Activated CD8-positive, alpha-beta T cell treated with anti-CD3 and anti-CD28 coated beads, Interleukin-2, amount 10 ng/mL, durations not matched to agents 7 days and 5 days (primary cell): ENCODE results near the gene CAMK2B. TPM values are rescaled to one million over a fixed set of nuclear protein-coding genes. Genes with fewer than 3 reads are reported as not detected.

Experiments
- ATAC-seq: fragments of 150-1000 bp; cut with Tn5 transposase; one replicate; pipeline ENCODE4 v1.10.0; 2021; ENCODE audit warnings: moderate library complexity
- CTCF ChIA-PET: fragments of 350-600 bp; sonication (Branson Sonifier 250); formaldehyde crosslinking; loops from one replicate; lab custom pipeline; 2021; ENCODE audit warnings: antibody characterized with exemption; lab: Charles Lee
- POLR2A ChIA-PET: fragments of 350-600 bp; sonication (Branson Sonifier 250); formaldehyde crosslinking; loops from one replicate; lab custom pipeline; 2021; ENCODE audit warnings: antibody characterized with exemption; lab: Charles Lee
- DNase-seq: peaks from one replicate; pipeline ENCODE4 v3.0.0-alpha.2; 2020
- H3K27ac Mint-ChIP-seq: one replicate; pipeline ENCODE4 v1.8.0; 2021; ENCODE audit warnings: mild to moderate bottlenecking, mixed read lengths
- H3K27me3 Mint-ChIP-seq: one replicate; pipeline ENCODE4 v1.8.0; 2021; ENCODE audit warnings: low read depth, mixed read lengths
- H3K36me3 Mint-ChIP-seq: one replicate; pipeline ENCODE4 v1.8.0; 2021; ENCODE audit warnings: low read depth, mixed read lengths
- H3K4me1 Mint-ChIP-seq: one replicate; pipeline ENCODE4 v1.8.0; 2021; ENCODE audit warnings: low read depth, mixed read lengths
- H3K4me3 Mint-ChIP-seq: one replicate; pipeline ENCODE4 v1.8.0; 2021; ENCODE audit warnings: mild to moderate bottlenecking, mixed read lengths
- H3K9me3 Mint-ChIP-seq: one replicate; pipeline ENCODE4 v1.8.0; 2022; ENCODE audit warnings: mixed read lengths; ENCODE audit not compliant: insufficient read depth
- total RNA-seq, 2 experiments: library from RNA; stranded (reverse); gene quantifications; one replicate each; pipeline ENCODE4 v1.2.3, GENCODE V29; 2021

CAMK2B gene
- total RNA-seq, 2 experiments from 2014 or later: not detected

DNA sequence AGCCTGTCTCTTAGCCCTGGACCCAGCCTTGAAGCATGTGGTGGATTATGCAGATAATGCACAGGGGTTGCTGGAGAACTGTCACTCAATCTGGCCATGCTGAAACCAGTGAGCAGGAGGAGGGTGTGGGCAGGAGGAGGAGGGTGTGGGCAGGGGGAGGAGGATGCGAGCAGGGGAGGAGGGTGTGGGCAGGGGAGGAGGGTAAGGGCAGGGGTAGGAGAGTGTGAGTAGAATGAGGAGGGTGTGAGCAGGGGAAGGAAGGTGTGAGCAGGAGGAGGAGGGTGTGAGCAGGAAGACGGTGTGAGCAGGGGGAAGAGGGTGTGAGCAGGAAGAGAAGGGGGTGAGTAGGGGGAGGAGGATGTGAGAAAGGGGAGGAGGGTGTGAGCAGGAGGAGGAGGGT is 18.8 kb downstream of the CAMK2B start:
- DNase-seq (peak; percentile 19), ATAC-seq (no peak)
- H3K4me1 Mint-ChIP-seq: peaks cover 11% of the 10 kb centered on the region
- POLR2A ChIA-PET: no interaction called here
- no peaks in the 10 kb centered on the region for H3K9me3 Mint-ChIP-seq
- H3K36me3 Mint-ChIP-seq: no peaks in the 10 kb centered on the region
- no peak overlapping the region for H3K27ac Mint-ChIP-seq
- no peak overlapping the region for H3K4me3 Mint-ChIP-seq
- H3K27me3 Mint-ChIP-seq: peaks cover 27% of the 10 kb centered on the region
- CTCF ChIA-PET: no interaction called here

DNA sequence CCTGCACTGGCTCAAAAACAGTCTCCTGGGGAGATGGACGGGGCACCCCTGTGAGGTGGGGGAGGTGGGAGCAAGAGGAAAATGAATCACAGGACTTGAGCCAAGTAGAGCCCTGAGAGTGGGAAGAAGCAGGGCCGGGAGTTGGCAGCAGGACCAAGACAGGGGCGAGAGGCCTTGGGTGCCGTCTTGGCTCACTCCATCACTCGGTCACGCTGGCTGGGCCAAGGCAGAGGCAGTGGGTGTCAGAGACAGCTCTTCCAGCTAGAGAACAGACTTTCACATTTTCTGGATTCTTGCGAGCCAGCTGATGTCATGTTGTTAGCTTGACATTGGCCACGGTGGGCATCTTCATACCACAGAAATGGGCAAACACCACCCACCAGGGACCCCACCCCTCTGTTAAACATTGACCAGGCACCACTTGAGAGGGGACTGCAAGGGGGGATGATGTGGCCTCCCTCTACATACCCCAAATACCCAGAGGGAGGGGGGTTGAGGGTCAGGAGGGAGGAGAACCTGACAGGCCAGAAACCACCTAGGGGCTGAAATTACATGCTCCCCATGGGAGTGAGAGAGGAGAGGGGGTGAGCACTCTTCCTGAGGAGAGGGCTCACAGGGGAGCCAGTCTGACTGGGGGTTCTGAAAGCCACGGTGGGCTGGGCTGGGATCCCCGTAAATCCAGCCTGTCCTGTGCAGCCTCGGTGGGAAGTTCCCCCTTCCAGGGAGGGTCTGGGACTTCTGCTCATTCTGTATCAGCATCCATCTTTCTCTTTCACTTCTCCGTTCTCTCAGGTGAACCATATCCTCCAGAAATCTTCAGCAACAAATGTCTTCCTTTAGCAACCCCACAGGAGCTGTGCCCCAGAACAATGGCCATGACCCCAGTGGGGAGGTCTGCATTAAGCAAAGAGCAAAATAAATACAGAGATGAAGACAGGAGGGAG is 19.6 kb downstream of the CAMK2B start:
- DNase-seq (peak; percentile 16), ATAC-seq (no peak)
- H3K4me3 Mint-ChIP-seq: no peak overlapping the region
- no peaks in the 10 kb centered on the region for H3K36me3 Mint-ChIP-seq
- peaks cover 27% of the 10 kb centered on the region for H3K27me3 Mint-ChIP-seq
- no peak overlapping the region for H3K27ac Mint-ChIP-seq
- POLR2A ChIA-PET: no interaction called here
- H3K4me1 Mint-ChIP-seq: peaks cover 11% of the 10 kb centered on the region
- no peaks in the 10 kb centered on the region for H3K9me3 Mint-ChIP-seq
- CTCF ChIA-PET: no interaction called here

DNA sequence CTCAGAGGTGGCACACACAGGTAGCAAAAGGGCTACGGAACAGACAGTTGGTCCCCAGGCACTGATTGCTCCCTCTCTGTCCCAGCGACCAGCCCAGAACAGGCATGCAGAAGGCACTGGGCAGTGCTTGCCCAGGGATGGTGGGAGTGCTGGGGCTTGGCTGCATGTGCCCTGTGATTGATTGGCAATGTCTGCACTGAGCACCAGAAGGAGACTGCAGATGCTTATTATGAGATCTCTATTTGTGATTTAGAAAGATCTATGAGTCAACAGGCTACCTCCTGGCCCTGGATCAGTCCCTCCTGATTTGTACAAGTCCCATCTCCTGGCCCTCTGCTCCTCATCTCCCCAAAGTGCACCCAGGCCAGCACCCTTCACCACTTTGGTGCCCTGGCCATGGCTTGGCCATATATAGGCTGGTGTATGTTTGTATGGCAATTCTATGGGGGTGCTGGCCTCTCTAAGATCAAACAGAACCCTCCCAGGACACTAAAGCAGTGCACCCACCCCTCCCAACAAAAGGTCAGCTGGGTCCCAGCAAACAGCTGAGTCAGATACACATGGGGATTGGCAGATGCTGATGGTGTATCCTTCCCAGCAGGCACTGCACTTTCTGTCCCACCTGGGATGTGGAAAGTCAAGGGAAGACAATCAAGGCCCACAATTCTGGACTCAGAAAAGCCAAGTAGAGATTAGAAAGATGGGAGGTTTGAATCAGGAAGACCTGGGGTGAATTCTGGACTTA is 30.9 kb downstream of the CAMK2B start:
- ChIA-PET POLR2A (no interaction called here), CTCF (no interaction called here)
- H3K36me3 Mint-ChIP-seq: no peaks in the 10 kb centered on the region
- no peak overlapping the region for H3K4me3 Mint-ChIP-seq
- H3K9me3 Mint-ChIP-seq: no peaks in the 10 kb centered on the region
- no peaks in the 10 kb centered on the region for H3K4me1 Mint-ChIP-seq
- H3K27me3 Mint-ChIP-seq: peaks cover 54% of the 10 kb centered on the region
- DNase-seq (peak; percentile 5), ATAC-seq (no peak)
- H3K27ac Mint-ChIP-seq: no peak overlapping the region

DNA sequence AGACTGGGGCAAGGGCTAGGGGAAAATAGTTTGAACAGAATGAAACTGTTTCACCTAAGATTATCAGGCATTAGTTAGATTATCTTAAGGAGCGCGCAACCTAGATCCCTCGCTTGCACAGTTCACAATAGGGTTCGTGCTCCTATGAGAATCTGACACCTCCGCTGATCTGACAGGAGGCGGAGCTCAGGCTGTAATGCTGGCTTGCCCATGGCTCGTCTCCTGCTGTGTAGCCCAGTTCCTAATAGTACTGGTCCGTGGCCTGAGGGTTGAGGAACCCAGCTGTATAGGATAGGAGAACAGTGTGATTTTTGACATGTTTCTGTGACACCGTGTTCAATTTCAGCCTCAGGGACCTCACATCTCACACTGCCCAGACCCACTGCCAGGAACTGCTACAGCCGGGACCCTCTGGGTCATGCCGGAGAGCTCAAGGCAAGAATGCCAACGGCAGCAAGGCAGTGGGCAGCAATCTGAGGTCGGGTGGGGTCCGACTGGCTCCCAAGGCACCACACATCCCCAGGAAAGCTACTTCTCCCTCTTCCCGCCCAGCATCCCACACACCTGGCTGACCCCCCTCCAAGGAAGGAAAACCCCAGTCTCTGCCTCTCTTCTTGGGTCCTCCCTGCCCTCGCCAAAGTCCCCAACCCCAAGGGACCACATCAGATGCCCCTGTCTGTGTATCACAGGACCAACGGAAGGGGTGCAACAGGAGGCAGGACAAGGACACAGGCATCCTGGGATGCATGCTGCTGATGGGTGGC is 31.7 kb downstream of the CAMK2B start:
- DNase-seq: peak; percentile 9

DNA sequence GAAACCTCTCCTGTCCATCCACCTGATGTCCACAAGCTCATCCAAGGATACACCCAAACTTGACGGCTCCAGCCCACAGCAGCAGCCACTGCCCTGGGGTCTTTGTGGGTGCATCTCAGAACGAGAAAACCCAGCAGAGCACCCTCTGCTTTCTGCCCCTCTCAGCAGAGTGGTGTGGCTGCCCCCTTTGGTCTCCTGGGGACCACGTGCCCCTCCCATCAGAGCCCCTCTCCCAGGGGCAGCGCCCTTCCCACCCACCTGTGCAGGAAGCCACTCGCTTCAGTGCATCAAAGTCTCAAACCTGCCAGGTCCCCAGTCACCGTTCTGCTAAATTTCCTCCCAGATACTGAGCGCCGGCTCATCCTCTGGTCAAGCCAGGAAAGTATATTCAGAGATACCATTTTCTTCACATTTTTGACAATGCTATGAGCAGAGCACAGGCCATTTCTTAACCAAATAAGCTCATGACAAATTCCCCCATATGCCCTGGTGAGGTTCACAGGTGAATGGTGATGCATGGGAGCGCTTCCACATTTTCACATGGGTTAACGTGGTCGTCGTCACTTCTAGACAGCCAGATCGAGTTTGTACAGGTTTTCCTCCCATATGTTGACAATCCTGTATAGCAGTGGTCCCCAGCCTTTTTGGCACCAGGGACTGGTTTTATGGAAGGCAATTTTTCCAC is 32.4 kb downstream of the CAMK2B start:
- DNase-seq (peak; percentile 13), ATAC-seq (no peak)
- Mint-ChIP-seq H3K4me1 (no peaks in the 10 kb centered on the region), H3K27me3 (peaks cover 46% of the 10 kb centered on the region), H3K4me3 (no peak overlapping the region), H3K27ac (no peak overlapping the region), H3K36me3 (no peaks in the 10 kb centered on the region), H3K9me3 (no peaks in the 10 kb centered on the region)
- CTCF ChIA-PET: interaction anchor here (1.4 kb wide), 1 partner anchor 17 kb away, joined by 4 read pairs; no protein-coding TSS in a partner anchor
- POLR2A ChIA-PET: interaction anchor here (0.6 kb wide), 1 partner anchor 376 kb away, joined by 4 read pairs; no protein-coding TSS in a partner anchor

More for the DNA sequence above, 31.7 kb downstream of the CAMK2B start:
- no peaks in the 10 kb centered on the region for H3K36me3 Mint-ChIP-seq
- no peak overlapping the region for H3K27ac Mint-ChIP-seq
- H3K27me3 Mint-ChIP-seq: peaks cover 51% of the 10 kb centered on the region
- no peaks in the 10 kb centered on the region for H3K9me3 Mint-ChIP-seq
- no peak overlapping the region for H3K4me3 Mint-ChIP-seq
- ATAC-seq: no peak
- CTCF ChIA-PET: interaction anchor here (1.4 kb wide), 1 partner anchor 16 kb away, joined by 4 read pairs; no protein-coding TSS in a partner anchor
- no peaks in the 10 kb centered on the region for H3K4me1 Mint-ChIP-seq
- POLR2A ChIA-PET: no interaction called here

DNA sequence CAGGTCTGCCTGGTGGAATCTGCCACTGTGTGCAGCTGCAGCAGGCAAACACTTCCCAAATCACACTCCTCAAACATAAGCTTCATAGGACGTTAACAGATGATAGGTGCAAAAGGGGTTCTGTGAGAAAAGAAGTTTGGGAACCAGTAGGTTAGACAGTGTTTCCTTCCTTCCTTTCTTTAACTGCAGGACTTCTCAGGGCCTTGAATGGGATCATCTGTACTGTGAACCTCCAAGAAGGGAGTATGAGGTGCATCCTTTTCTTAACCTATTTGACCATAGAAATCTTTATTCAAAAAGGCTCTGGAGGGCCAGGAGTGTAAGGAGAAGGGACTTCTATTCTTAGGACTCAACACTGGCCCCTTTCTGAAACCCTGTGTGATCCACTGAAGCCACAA is 33.0 kb downstream of the CAMK2B start:
- ChIA-PET CTCF (interaction anchor here (0.8 to 1.4 kb wide), 2 partner anchors 18 to 52 kb away, joined by 3 to 4 read pairs; no protein-coding TSS in a partner anchor), POLR2A (interaction anchor here (0.6 kb wide), 1 partner anchor 376 kb away, joined by 4 read pairs; no protein-coding TSS in a partner anchor)
- H3K9me3 Mint-ChIP-seq: no peaks in the 10 kb centered on the region
- no peaks in the 10 kb centered on the region for H3K36me3 Mint-ChIP-seq
- ATAC-seq (no peak), DNase-seq (peak; percentile 4)
- H3K27me3 Mint-ChIP-seq: peaks cover 41% of the 10 kb centered on the region
- H3K4me1 Mint-ChIP-seq: no peaks in the 10 kb centered on the region
- H3K27ac Mint-ChIP-seq: no peak overlapping the region
- no peak overlapping the region for H3K4me3 Mint-ChIP-seq

DNA sequence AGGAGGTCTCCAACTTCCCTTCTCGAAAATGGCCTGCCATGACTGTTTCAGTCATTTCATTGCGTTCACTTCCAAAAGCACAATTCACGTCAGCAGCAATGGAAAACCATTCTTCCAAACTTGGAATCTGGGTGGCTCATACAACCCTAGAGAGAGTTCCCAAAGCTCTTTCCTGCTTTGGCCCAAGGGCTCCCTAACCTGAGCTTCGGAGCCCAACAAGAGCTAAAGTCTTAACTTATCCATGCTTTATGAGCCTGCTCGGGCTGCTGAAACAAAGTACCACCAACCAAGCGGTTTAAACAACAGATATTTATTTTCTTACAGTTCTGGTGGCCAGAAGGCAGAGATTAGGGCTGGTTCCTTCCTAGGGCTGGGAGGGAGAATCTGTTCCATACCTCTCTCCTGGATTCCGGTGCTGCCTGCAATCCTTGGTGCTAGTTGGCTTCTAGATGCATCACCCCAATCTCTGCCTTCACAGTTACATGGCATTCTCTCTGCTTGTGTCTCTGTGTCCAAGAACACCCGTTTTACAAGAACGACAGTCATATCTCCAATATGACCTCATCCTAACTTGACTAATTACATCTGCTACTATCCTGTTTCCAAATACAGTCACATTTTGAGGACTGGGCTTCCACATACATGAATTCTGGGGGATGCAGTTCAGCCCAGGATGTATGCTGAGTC is 33.5 kb downstream of the CAMK2B start:
- Mint-ChIP-seq H3K27ac (no peak overlapping the region), H3K36me3 (no peaks in the 10 kb centered on the region), H3K27me3 (peaks cover 36% of the 10 kb centered on the region), H3K9me3 (no peaks in the 10 kb centered on the region), H3K4me3 (no peak overlapping the region), H3K4me1 (no peaks in the 10 kb centered on the region)
- peak; percentile 14 for DNase-seq
- no peak for ATAC-seq
- ChIA-PET POLR2A (interaction anchor here (0.6 kb wide), 1 partner anchor 375 kb away, joined by 4 read pairs; no protein-coding TSS in a partner anchor), CTCF (interaction anchor here (0.8 to 1.4 kb wide), 2 partner anchors 18 to 51 kb away, joined by 3 to 4 read pairs; no protein-coding TSS in a partner anchor)

DNA sequence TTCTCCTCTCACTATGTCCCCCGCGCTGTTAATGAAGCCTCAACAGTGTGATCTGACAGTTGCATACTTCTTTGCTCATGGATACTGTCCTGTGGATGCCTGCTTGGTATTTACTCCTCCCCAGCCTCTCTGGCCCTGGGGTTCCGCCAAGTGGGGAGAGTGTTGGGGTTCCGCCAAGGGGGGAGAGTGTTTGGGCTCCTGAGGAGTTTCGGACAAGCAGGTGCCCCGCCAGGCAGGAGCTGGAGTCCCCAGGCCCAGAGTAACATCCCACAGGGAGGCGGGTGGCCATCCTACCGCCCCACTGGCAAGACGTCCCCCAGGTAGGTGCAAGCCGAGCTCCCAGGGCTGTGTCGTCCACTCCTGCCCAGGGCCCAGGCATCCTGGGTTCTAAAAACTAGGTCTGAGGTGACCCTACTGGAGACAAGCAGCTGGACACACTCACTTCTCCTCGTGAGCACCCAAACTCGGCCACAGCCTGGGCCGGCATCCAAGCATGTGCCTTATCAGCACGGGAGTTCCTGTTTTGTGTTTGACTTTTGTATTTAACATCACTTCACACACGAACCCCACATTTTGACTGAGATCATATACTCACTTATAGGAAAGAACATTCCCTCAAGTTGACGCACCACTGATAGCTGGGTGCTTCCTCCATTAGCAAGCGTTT is 34.2 kb downstream of the CAMK2B start:
- CTCF ChIA-PET: interaction anchor here (0.8 kb wide), 1 partner anchor 51 kb away, joined by 3 read pairs; no protein-coding TSS in a partner anchor
- POLR2A ChIA-PET: no interaction called here
- Mint-ChIP-seq H3K4me3 (no peak overlapping the region), H3K9me3 (no peaks in the 10 kb centered on the region), H3K4me1 (no peaks in the 10 kb centered on the region), H3K27ac (no peak overlapping the region), H3K27me3 (peaks cover 33% of the 10 kb centered on the region), H3K36me3 (no peaks in the 10 kb centered on the region)
- no peak for ATAC-seq
- DNase-seq: peak; percentile 11

DNA sequence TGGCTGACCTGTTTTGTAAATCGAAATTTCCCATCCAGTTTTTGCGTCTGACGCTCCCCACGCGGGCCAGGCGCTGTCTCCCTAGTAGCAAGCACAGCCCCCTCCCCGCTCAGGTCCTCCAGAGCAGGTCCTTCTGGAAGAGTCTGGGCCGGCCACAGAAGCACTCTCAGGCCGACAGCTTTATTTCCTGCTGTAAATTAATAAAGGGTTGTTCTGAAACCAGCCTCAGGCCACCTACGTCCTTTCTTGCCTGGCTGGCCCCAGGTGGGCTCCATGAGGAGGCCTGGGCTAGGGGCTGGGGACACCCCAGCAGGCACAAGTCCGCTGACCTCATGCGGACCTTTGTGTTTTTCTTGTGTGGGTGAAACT is 35.2 kb downstream of the CAMK2B start:
- ATAC-seq (no peak), DNase-seq (no peak)
- POLR2A ChIA-PET: interaction anchor here (0.5 kb wide), 1 partner anchor 442 kb away, joined by 3 read pairs; no protein-coding TSS in a partner anchor
- Mint-ChIP-seq H3K27me3 (peaks cover 27% of the 10 kb centered on the region), H3K36me3 (no peaks in the 10 kb centered on the region), H3K4me1 (no peaks in the 10 kb centered on the region), H3K27ac (no peak overlapping the region), H3K4me3 (no peak overlapping the region), H3K9me3 (no peaks in the 10 kb centered on the region)
- CTCF ChIA-PET: no interaction called here
